ENCODE measurements around the gene CACNB4. TPM values are rescaled to one million over a fixed set of nuclear protein-coding genes. Genes with fewer than 3 reads are reported as not detected.

CACNB4 gene
- total RNA-seq, 1 experiment from 2014 or later = 1.00 TPM

GRCh38 chr2:151931756-151932155, 167.1 kb downstream of the CACNB4 start:
- Mint-ChIP-seq H3K27ac (ENCODE audit: unreplicated experiment) (no peak overlapping the region), H3K36me3 (ENCODE audit: insufficient read depth, unreplicated experiment) (no peaks in the 10 kb centered on the region), H3K27me3 (ENCODE audit: insufficient read depth, unreplicated experiment) (peaks cover 20% of the 10 kb centered on the region), H3K4me1 (ENCODE audit: low read depth, unreplicated experiment) (peaks cover 7% of the 10 kb centered on the region), H3K9me3 (ENCODE audit: unreplicated experiment) (no peaks in the 10 kb centered on the region), H3K4me3 (ENCODE audit: unreplicated experiment) (no peak overlapping the region)
- Histone ChIP-seq H3K9me3 (no peaks in the 10 kb centered on the region), H3K4me1 (no peaks in the 10 kb centered on the region), H3K36me3 (ENCODE audit: control insufficient read depth, insufficient read depth, low read length) (no peaks in the 10 kb centered on the region), H3K27me3 (replicated peaks; ENCODE audit: control insufficient read depth, insufficient read depth, low read length) (no peaks in the 10 kb centered on the region), H3K4me3 (ENCODE audit: low read depth, low read length) (no peak overlapping the region)
- intact Hi-C loops (cut with micrococcal nuclease; ENCODE audit: unreplicated experiment) = no loop called here
- no TSS peak for BruUV-seq (replicated peaks)
- POLR2A ChIA-PET = no interaction called here
- DNase-seq = no peak
- TF ChIP-seq CTCF (IDR thresholded peaks at IDR 0.05; ENCODE audit: insufficient read depth in 1 of 2, low read depth in 1 of 2, low read length in 1 of 2, severe bottlenecking in 1 of 2, unreplicated experiment in 1 of 2) = no peak
- CTCF ChIA-PET = no interaction called here

GRCh38 chr2:151931030-151931611, 167.7 kb downstream of the CACNB4 start:
- ChIA-PET POLR2A (no interaction called here), CTCF (no interaction called here)
- Mint-ChIP-seq H3K27ac (ENCODE audit: unreplicated experiment) (no peak overlapping the region), H3K27me3 (ENCODE audit: insufficient read depth, unreplicated experiment) (peaks cover 21% of the 10 kb centered on the region), H3K9me3 (ENCODE audit: unreplicated experiment) (no peaks in the 10 kb centered on the region), H3K36me3 (ENCODE audit: insufficient read depth, unreplicated experiment) (no peaks in the 10 kb centered on the region), H3K4me3 (ENCODE audit: unreplicated experiment) (no peak overlapping the region), H3K4me1 (ENCODE audit: low read depth, unreplicated experiment) (peaks cover 7% of the 10 kb centered on the region)
- no peaks in the 10 kb centered on the region for H3K4me1 ChIP-seq
- H3K27me3 ChIP-seq (replicated peaks; ENCODE audit: control insufficient read depth, insufficient read depth, low read length) = no peaks in the 10 kb centered on the region
- no peak for DNase-seq
- no peak for TF ChIP-seq CTCF (IDR thresholded peaks at IDR 0.05; ENCODE audit: insufficient read depth in 1 of 2, low read depth in 1 of 2, low read length in 1 of 2, severe bottlenecking in 1 of 2, unreplicated experiment in 1 of 2)
- BruUV-seq (replicated peaks) = no TSS peak
- intact Hi-C loops (cut with micrococcal nuclease; ENCODE audit: unreplicated experiment) = no loop called here
- no peaks in the 10 kb centered on the region for H3K36me3 ChIP-seq (ENCODE audit: control insufficient read depth, insufficient read depth, low read length)
- no peaks in the 10 kb centered on the region for H3K9me3 ChIP-seq
- no peak overlapping the region for H3K4me3 ChIP-seq (ENCODE audit: low read depth, low read length)

- no peak for DNase-seq
- Mint-ChIP-seq H3K36me3 (ENCODE audit: insufficient read depth, unreplicated experiment) (no peaks in the 10 kb centered on the region), H3K4me1 (ENCODE audit: low read depth, unreplicated experiment) (peaks cover 7% of the 10 kb centered on the region), H3K27ac (ENCODE audit: unreplicated experiment) (no peak overlapping the region), H3K27me3 (ENCODE audit: insufficient read depth, unreplicated experiment) (peaks cover 26% of the 10 kb centered on the region), H3K9me3 (ENCODE audit: unreplicated experiment) (no peaks in the 10 kb centered on the region), H3K4me3 (ENCODE audit: unreplicated experiment) (no peak overlapping the region)
- Histone ChIP-seq H3K27me3 (replicated peaks; ENCODE audit: control insufficient read depth, insufficient read depth, low read length) (no peaks in the 10 kb centered on the region), H3K36me3 (ENCODE audit: control insufficient read depth, insufficient read depth, low read length) (no peaks in the 10 kb centered on the region), H3K4me1 (no peaks in the 10 kb centered on the region), H3K9me3 (no peaks in the 10 kb centered on the region), H3K4me3 (ENCODE audit: low read depth, low read length) (no peak overlapping the region)
- intact Hi-C loops (cut with micrococcal nuclease; ENCODE audit: unreplicated experiment) = no loop called here
- BruUV-seq (replicated peaks) = no TSS peak
- ChIA-PET CTCF (no interaction called here), POLR2A (no interaction called here)
- no peak for TF ChIP-seq CTCF (IDR thresholded peaks at IDR 0.05; ENCODE audit: insufficient read depth in 1 of 2, low read depth in 1 of 2, low read length in 1 of 2, severe bottlenecking in 1 of 2, unreplicated experiment in 1 of 2)
Measured at GRCh38 chr2:151930042-151930441, 168.8 kb downstream of the CACNB4 start.

All from Caco-2 (cell line).